RWPE1 (cell line): ENCODE data around the gene PCDHA1.
"Not testable (repeated sequence)": the region's sequence is repeated elsewhere in the genome, so short reads cannot be mapped to it uniquely, and the experiment has no call there.

Experiments
- CTCF ChIA-PET: fragments of 350-600 bp; sonication (Branson Sonifier 250); formaldehyde crosslinking; extraction: SDS; loops from one replicate; lab custom pipeline; 2021; lab: Yijun Ruan, JAX
- POLR2A ChIA-PET: fragments of 400-600 bp; formaldehyde crosslinking; extraction: SDS; loops from one replicate; lab custom pipeline; 2020; ENCODE audit warnings: antibody characterized with exemption; ENCODE audit not compliant: low non-redundant PET; lab: Yijun Ruan, JAX
- DNase-seq: peaks from one replicate; pipeline ENCODE4 v3.0.0; 2012; ENCODE audit warnings: low spot score
- H3K27ac ChIP-seq: fragments of 450-650 bp; 2 replicates; pipeline ENCODE4 v1.5.1; 2017
- TF ChIP-seq, protein P1 (sequence below): fragments of 450-650 bp; conservative IDR thresholded peaks from 2 replicates; pipeline ENCODE4 v1.5.1; 2017; ENCODE audit warnings: low read depth, mild to moderate bottlenecking

The PCDHA1 gene

DNA sequence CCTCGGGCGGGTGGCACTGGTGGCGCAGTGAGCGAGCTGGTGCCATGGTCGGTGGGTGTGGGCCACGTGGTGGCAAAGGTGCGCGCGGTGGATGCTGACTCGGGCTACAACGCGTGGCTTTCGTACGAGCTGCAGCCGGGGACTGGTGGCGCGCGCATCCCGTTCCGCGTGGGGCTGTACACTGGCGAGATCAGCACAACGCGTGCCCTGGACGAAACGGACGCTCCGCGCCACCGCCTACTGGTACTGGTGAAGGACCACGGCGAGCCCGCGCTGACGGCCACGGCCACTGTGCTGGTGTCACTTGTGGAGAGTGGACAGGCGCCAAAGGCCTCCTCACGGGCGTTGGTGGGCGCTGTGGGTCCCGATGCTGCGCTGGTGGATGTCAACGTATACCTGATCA, 22.9 kb downstream of the PCDHA1 start:
- POLR2A ChIA-PET = no interaction called here
- CTCF ChIA-PET = interaction anchor here (1.6 kb wide), 1 partner anchor 13 kb away, joined by 7 read pairs; no protein-coding TSS in a partner anchor
- DNase-seq = no peak
- H3K27ac ChIP-seq = no peak overlapping the region
- TF ChIP-seq, protein P1, sequence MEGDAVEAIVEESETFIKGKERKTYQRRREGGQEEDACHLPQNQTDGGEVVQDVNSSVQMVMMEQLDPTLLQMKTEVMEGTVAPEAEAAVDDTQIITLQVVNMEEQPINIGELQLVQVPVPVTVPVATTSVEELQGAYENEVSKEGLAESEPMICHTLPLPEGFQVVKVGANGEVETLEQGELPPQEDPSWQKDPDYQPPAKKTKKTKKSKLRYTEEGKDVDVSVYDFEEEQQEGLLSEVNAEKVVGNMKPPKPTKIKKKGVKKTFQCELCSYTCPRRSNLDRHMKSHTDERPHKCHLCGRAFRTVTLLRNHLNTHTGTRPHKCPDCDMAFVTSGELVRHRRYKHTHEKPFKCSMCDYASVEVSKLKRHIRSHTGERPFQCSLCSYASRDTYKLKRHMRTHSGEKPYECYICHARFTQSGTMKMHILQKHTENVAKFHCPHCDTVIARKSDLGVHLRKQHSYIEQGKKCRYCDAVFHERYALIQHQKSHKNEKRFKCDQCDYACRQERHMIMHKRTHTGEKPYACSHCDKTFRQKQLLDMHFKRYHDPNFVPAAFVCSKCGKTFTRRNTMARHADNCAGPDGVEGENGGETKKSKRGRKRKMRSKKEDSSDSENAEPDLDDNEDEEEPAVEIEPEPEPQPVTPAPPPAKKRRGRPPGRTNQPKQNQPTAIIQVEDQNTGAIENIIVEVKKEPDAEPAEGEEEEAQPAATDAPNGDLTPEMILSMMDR = no peak

DNA sequence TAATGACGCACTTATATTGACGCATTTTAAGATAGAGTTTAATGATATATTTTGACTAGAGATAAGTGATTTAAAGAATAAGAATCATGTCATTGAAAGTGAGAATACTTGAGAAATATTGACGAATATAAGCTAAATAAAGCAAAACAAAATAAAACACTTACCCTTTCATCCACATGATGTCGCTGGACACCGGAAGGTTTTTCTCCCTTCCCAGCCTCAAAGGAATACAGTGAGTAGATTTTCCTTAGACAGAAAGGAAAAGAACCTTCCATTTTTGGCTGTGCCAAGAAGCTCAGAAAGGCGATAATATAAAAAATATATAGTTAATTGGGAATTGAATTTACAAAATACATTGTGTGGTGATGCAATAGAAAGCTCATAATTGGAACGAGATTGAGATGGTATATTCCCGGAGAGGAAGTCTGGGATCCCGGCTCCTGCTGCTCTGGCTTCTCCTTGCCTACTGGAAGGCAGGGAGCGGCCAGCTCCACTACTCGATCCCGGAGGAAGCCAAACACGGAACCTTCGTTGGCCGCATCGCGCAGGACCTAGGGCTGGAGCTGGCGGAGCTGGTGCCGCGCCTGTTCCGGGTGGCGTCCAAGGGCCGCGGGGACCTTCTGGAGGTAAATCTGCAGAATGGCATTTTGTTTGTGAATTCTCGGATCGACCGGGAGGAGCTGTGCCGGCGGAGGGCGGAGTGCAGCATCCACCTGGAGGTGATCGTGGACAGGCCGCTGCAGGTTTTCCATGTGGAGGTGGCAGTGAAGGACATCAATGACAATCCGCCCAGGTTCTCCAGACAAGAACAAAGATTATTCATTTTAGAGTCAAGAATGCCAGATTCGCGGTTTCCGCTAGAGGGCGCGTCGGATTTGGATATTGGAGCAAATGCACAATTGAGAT, 35.7 kb downstream of the PCDHA1 start, which contains the start of gene PCDHA5:
TSS of gene PCDHA5 (plus strand) at position 239 of the 906 bp plus-strand sequence.
- no peak for DNase-seq
- CTCF ChIA-PET = interaction anchor here (0.6 to 1.1 kb wide), 6 partner anchors 13 to 228 kb away, joined by 3 to 7 read pairs (median 3); no protein-coding TSS in a partner anchor
- no peak within 1 kb of the TSS for H3K27ac ChIP-seq
- POLR2A ChIA-PET = no interaction called here
- TF ChIP-seq, protein P1 = peak; percentile 70

DNA sequence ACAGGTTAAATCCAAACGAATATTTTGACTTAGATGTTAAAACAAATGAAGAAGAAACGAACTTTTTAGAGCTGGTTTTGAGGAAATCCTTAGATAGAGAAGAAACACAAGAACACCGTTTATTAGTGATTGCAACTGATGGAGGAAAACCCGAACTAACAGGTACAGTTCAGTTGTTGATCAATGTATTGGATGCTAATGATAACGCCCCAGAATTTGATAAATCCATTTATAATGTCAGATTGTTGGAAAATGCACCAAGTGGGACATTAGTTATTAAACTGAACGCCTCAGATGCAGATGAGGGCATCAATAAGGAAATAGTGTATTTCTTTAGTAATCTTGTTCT, 36.3 kb downstream of the PCDHA1 start:
- TF ChIP-seq, protein P1 = peak; percentile 28; the same call in 1 of the 2 replicates
- CTCF ChIA-PET = interaction anchor here (0.5 to 1.1 kb wide), 3 partner anchors 8 to 153 kb away, joined by 3 to 7 read pairs (median 3); no protein-coding TSS in a partner anchor
- POLR2A ChIA-PET = no interaction called here
- H3K27ac ChIP-seq = no peak overlapping the region
- DNase-seq = no peak

DNA sequence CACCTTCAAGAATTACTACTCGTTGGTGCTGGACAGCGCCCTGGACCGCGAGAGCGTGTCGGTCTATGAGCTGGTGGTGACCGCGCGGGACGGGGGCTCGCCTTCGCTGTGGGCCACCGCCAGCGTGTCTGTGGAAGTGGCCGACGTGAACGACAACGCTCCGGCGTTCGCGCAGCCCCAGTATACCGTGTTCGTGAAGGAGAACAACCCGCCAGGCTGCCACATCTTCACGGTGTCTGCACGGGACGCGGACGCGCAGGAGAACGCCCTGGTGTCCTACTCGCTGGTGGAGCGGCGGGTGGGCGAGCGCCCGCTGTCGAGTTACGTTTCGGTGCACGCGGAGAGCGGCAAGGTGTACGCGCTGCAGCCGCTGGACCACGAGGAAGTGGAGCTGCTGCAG, 37.0 kb downstream of the PCDHA1 start:
- CTCF ChIA-PET, DNase-seq, POLR2A ChIA-PET, H3K27ac ChIP-seq: not testable (repeated sequence)

DNA sequence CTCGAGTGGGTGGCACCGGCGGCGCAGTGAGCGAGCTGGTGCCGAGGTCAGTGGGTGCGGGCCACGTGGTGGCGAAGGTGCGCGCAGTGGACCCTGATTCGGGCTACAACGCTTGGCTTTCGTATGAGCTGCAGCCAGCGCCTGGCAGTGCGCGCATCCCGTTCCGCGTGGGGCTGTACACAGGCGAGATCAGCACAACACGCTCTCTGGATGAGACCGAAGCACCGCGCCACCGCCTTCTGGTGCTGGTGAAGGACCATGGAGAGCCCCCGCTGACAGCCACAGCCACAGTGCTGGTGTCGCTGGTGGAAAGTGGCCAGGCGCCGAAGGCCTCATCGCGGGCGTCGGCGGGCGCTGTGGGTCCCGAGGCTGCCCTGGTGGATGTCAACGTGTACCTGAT, 37.5 kb downstream of the PCDHA1 start:
- no peak overlapping the region for H3K27ac ChIP-seq
- no peak for DNase-seq
- CTCF ChIA-PET = interaction anchor here (0.6 kb wide), 1 partner anchor 60 kb away, joined by 4 read pairs; no protein-coding TSS in a partner anchor
- TF ChIP-seq, protein P1 = no peak
- POLR2A ChIA-PET = no interaction called here

DNA sequence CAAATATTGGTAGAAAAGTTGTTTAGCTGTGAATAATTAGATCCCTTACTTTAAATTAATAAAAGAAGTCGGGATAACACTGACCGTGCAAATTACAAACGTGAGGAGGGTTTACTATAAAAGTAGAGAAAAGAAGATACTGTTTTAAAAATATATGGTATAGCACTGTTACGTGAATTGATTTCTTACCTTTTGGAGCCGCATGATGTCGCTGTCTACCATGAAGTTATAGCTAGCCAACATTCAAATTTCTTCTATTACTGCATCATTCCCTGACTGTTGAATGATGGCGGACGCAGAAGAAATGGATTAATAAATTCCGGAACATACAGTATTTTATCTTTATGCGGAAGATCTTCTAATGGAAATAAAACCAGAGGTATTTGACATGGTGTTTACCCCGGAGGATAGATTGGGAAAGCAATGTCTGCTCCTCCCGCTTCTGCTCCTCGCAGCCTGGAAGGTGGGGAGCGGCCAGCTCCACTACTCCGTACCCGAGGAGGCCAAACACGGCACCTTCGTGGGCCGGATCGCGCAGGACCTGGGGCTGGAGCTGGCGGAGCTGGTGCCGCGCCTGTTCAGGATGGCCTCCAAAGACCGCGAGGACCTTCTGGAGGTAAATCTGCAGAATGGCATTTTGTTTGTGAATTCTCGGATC, 41.9 kb downstream of the PCDHA1 start, which contains the start of gene PCDHA6:
TSS of gene PCDHA6 (plus strand) at position 257 of the 658 bp plus-strand sequence. CDS start at position 389, 132 bp downstream.
- DNase-seq = no peak
- CTCF ChIA-PET = interaction anchor here (0.6 to 1.1 kb wide), 3 partner anchors 14 to 390 kb away, joined by 3 to 5 read pairs (median 4); no protein-coding TSS in a partner anchor
- no peak within 1 kb of the TSS for H3K27ac ChIP-seq
- POLR2A ChIA-PET = no interaction called here
- TF ChIP-seq, protein P1 = no peak
